Measurements from ENCODE around the gene DCAF17.

DNA sequence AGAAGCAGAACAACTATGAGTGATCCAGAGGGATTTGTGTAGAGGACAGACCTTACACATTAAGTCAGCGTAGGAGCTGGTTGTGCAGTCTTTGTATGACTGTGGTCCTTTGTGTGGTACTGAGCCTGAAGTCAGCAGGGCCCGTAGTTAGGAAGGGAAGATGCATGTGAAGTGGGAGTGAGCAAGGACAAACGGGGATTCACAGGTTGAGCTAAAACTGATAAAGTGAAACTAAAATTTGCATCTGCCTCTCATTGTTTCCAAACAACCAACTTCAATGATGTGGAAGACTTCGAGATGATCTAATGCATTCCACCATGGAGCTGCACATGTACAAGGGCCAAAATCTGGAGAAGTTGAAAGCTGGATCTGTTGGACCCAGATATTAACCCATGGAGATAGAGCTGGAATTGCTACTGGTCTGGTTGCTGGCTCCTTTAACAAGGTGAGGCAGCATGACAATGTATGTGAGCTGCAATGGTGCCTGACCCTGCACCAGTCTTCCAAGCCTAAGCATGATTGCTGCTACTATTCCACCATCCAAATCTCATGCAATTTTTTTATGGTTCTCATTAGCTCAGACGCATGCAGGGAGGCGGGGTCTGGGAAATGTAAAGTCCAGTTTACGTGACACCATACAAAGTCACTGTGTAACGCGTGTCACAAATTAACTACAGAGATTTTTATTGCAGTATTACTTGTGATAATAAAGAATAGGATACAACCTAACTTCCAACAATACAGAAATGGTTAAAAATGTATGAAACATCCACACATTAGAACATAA lies 76.1 kb downstream of the DCAF17 start:
- TF ChIP-seq, protein P1, sequence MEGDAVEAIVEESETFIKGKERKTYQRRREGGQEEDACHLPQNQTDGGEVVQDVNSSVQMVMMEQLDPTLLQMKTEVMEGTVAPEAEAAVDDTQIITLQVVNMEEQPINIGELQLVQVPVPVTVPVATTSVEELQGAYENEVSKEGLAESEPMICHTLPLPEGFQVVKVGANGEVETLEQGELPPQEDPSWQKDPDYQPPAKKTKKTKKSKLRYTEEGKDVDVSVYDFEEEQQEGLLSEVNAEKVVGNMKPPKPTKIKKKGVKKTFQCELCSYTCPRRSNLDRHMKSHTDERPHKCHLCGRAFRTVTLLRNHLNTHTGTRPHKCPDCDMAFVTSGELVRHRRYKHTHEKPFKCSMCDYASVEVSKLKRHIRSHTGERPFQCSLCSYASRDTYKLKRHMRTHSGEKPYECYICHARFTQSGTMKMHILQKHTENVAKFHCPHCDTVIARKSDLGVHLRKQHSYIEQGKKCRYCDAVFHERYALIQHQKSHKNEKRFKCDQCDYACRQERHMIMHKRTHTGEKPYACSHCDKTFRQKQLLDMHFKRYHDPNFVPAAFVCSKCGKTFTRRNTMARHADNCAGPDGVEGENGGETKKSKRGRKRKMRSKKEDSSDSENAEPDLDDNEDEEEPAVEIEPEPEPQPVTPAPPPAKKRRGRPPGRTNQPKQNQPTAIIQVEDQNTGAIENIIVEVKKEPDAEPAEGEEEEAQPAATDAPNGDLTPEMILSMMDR (IDR thresholded peaks at IDR 0.05 in 8 of 11, conservative IDR thresholded peaks at IDR 0.05 in 3 of 11), result no peak
- TF ChIP-seq POLR2A (IDR thresholded peaks at IDR 0.05), result no peak

Measured in spleen (tissue), 7 donors.